ENCODE results near the gene SPHK2.

GRCh38 chr19:48618916-48619691 is at the start of gene SPHK2, which contains the start of gene RPL18:
- TF ChIP-seq SIN3A (IDR thresholded peaks at IDR 0.05; ENCODE audit: low read depth) (peak; percentile 69), EZH2 (IDR thresholded peaks at IDR 0.05) (no peak), YY1 (IDR thresholded peaks at IDR 0.05; ENCODE audit: extremely low read depth, insufficient replicate concordance, low read depth, low read length) (peak; percentile 74), REST (IDR thresholded peaks at IDR 0.05; ENCODE audit: low read depth) (no peak), ZNF274 (IDR thresholded peaks at IDR 0.05; ENCODE audit: low read depth, low read length) (no peak), CTCF (IDR thresholded peaks at IDR 0.05 in 2 of 3, conservative IDR thresholded peaks at IDR 0.05 in 1 of 3; ENCODE audit: borderline replicate concordance in 1 of 3, insufficient read depth in 1 of 3, low read depth in 2 of 3, low read length in 2 of 3) (no peak), CEBPB (IDR thresholded peaks at IDR 0.05; ENCODE audit: low read depth) (no peak), SP1 (IDR thresholded peaks at IDR 0.05; ENCODE audit: low read depth) (peak; percentile 83), POLR2A (IDR thresholded peaks at IDR 0.05; ENCODE audit: borderline replicate concordance, extremely low read depth, insufficient read depth, insufficient read length) (peak; percentile 86)
